Measurements from ENCODE around the gene NRF1. TPM values are rescaled to one million over a fixed set of nuclear protein-coding genes. Genes with fewer than 3 reads are reported as not detected.

The NRF1 gene
- total RNA-seq, 1 experiment from 2014 or later = 23.2 TPM

DNA sequence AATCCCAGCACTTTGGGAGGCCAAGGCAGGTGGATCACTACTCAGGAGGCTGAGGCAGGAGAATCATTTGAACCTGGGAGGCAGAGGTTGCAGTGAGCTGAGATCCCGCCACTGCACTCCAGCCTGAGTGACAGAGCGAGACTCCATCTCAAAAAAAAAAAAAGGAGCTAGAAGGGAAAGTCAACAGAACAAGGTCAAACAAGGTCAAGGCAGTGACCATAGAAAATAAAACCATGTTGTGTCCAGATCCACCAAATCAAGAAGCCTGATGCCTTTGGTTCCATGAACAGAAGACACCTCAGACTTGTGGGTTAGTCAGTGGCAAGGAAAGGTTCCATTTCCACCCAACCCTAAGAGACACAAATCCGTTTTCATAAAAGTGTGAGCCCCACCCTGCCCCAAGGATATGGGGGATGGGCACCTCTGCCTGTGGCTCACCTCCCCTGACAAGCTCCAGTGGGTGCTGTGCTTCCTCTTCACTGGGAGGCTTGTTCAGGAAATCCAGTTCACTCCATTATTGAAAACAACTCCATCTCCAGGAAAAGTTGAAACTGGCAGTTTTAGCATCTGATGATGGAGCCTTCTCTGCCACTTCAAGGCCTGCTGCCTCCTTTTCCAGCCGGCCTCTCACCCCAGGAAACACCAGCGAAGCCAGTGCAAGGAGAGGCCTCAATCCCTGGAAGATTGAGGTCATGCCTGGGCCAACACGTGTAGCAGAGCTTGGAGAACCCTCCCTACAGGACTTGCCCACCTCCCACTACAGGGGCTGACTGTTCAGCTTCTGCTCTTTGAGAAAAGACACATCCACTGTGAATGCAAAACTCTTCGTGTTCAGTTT is 152.9 kb downstream of the NRF1 start:
- DNase-seq = peak in 1 of 2 experiments; percentile 23
- Histone ChIP-seq H3K27me3 (ENCODE audit: insufficient read depth, low read depth) (no peaks in the 10 kb centered on the region), H3K4me1 (replicated peaks; ENCODE audit: insufficient read depth) (no peaks in the 10 kb centered on the region), H3K36me3 (ENCODE audit: low read depth) (no peaks in the 10 kb centered on the region), H3K9me2 (ENCODE audit: insufficient read depth) (no peaks in the 10 kb centered on the region), H3K4me3 (no peak overlapping the region), H3K27ac (no peak overlapping the region), H4K20me1 (ENCODE audit: insufficient read depth) (no peaks in the 10 kb centered on the region), H3K79me2 (ENCODE audit: low read depth) (no peaks in the 10 kb centered on the region), H2AFZ (no peak overlapping the region), H3F3A (ENCODE audit: insufficient read depth, low read depth) (no peaks in the 10 kb centered on the region), H3K9me3 (ENCODE audit: insufficient read depth, low read depth) (no peaks in the 10 kb centered on the region), H3K4me2 (no peak overlapping the region)
- intact Hi-C loops (cut with micrococcal nuclease; ENCODE audit: unreplicated experiment) = no loop called here
- ChIA-PET CTCF (no interaction called here), POLR2A (ENCODE audit: unreplicated experiment) (interaction anchor here (0.6 kb wide), 3 partner anchors 16 to 428 kb away, joined by 3 to 18 read pairs (median 10); no protein-coding TSS in a partner anchor)
- TF ChIP-seq CTCF (conservative IDR thresholded peaks at IDR 0.05) (no peak), EZH2 (IDR thresholded peaks at IDR 0.05; ENCODE audit: low read depth) (no peak)
- no TSS peak for BruUV-seq (replicated peaks)

DNA sequence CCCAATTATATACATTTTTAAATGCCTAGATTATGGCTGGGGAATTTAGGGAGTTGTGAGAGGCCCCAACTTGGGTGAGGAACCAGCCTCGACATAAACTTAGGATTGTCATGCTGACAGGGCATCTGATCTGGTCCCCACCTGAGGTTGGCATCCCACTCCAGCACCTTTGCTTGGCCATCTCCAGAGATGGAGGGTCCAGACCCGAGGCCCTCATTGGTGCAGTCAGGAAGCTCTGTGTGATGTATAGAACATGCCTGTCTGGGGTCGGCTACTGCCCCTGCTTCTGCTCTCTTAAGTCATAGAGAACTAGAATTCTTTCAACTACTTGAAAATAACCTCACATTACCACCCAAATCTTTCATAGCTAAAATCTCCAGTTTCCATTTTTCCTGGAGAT is 153.8 kb downstream of the NRF1 start:
- H3K27ac ChIP-seq = no peak overlapping the region
- H3K4me2 ChIP-seq = no peak overlapping the region
- H2AFZ ChIP-seq = no peak overlapping the region
- no peaks in the 10 kb centered on the region for H3K9me3 ChIP-seq (ENCODE audit: insufficient read depth, low read depth)
- H3K36me3 ChIP-seq (ENCODE audit: low read depth) = no peaks in the 10 kb centered on the region
- no peaks in the 10 kb centered on the region for H3K9me2 ChIP-seq (ENCODE audit: insufficient read depth)
- TF ChIP-seq CTCF (conservative IDR thresholded peaks at IDR 0.05) = no peak
- TF ChIP-seq EZH2 (IDR thresholded peaks at IDR 0.05; ENCODE audit: low read depth) = no peak
- no peaks in the 10 kb centered on the region for H3K27me3 ChIP-seq (ENCODE audit: insufficient read depth, low read depth)
- no peaks in the 10 kb centered on the region for H3K79me2 ChIP-seq (ENCODE audit: low read depth)
- ChIA-PET CTCF (no interaction called here), POLR2A (ENCODE audit: unreplicated experiment) (no interaction called here)
- no peaks in the 10 kb centered on the region for H4K20me1 ChIP-seq (ENCODE audit: insufficient read depth)
- DNase-seq = no peak
- no TSS peak for BruUV-seq (replicated peaks)
- intact Hi-C loops (cut with micrococcal nuclease; ENCODE audit: unreplicated experiment) = no loop called here
- H3K4me1 ChIP-seq (replicated peaks; ENCODE audit: insufficient read depth) = no peaks in the 10 kb centered on the region
- H3K4me3 ChIP-seq = no peak overlapping the region
- H3F3A ChIP-seq (ENCODE audit: insufficient read depth, low read depth) = no peaks in the 10 kb centered on the region

- DNase-seq = no peak
- no peak overlapping the region for H2AFZ ChIP-seq
- H3F3A ChIP-seq (ENCODE audit: insufficient read depth, low read depth) = no peaks in the 10 kb centered on the region
- no peaks in the 10 kb centered on the region for H3K36me3 ChIP-seq (ENCODE audit: low read depth)
- no peak overlapping the region for H3K4me2 ChIP-seq
- intact Hi-C loops (cut with micrococcal nuclease; ENCODE audit: unreplicated experiment) = no loop called here
- H3K4me3 ChIP-seq = no peak overlapping the region
- no peaks in the 10 kb centered on the region for H3K27me3 ChIP-seq (ENCODE audit: insufficient read depth, low read depth)
- BruUV-seq (replicated peaks) = no TSS peak
- no peaks in the 10 kb centered on the region for H3K9me2 ChIP-seq (ENCODE audit: insufficient read depth)
- H3K27ac ChIP-seq = no peak overlapping the region
- no peaks in the 10 kb centered on the region for H4K20me1 ChIP-seq (ENCODE audit: insufficient read depth)
- H3K4me1 ChIP-seq (replicated peaks; ENCODE audit: insufficient read depth) = no peaks in the 10 kb centered on the region
- POLR2A ChIA-PET (ENCODE audit: unreplicated experiment) = no interaction called here
- H3K79me2 ChIP-seq (ENCODE audit: low read depth) = no peaks in the 10 kb centered on the region
- no peaks in the 10 kb centered on the region for H3K9me3 ChIP-seq (ENCODE audit: insufficient read depth, low read depth)
- TF ChIP-seq EZH2 (IDR thresholded peaks at IDR 0.05; ENCODE audit: low read depth) (no peak), CTCF (conservative IDR thresholded peaks at IDR 0.05) (no peak)
- CTCF ChIA-PET = no interaction called here
Measured at GRCh38 chr7:129767120-129768015, 155.8 kb downstream of the NRF1 start.

Measured in PC-9 (cell line).